Measurements from ENCODE around the gene CLCN7.
"Not testable (repeated sequence)": the region's sequence is repeated elsewhere in the genome, so short reads cannot be mapped to it uniquely, and the experiment has no call there.

Gene CLCN7

DNA sequence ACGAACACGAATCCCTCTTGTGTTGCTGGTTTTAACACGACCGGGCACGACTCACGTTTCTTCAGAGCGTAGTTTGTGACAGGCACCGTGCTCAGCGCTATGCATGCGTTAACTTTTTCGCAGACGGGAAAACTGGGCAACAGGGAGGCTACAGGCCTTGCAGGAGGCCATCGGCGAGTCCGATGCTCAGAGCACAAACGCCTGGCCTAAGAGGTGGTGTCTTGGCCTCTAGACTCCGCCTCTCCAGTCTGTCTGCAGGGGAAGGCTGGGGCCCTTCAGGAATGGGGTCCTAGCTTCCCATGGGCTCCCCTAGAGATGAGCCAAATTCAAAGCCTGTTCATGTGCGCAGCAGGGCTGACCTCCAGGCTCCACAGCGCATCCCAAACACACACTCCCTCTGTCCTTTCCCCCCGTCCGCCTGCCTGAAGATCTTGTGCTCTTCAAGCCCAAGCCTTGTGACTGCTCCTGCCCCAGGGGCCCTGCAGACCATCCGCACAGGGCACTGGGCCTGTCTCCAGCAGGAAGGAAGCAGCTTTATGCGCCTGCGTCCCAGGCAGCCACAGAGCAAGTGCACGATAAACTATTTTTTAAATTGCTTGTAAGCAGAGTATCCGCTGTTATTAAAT lies 3.1 kb downstream of the CLCN7 start:
- no peak for DNase-seq (ENCODE audit: low read depth, low spot score)
- H3K9me3 ChIP-seq (ENCODE audit: control insufficient read depth, insufficient read depth, low read length) = no peaks in the 10 kb centered on the region
- H3K27me3 ChIP-seq (ENCODE audit: control insufficient read depth, insufficient read depth, low read length) = no peaks in the 10 kb centered on the region
- WGBS (ENCODE audit: insufficient coverage, insufficient read length) = no CpG with 5 or more reads among the region's 26 CpGs
- H3K27ac ChIP-seq (ENCODE audit: low read length) = no peak overlapping the region
- no peak overlapping the region for H3K4me3 ChIP-seq (ENCODE audit: low read length)
- H3K4me1 ChIP-seq (ENCODE audit: control insufficient read depth, insufficient read depth, low read length) = peaks cover 2% of the 10 kb centered on the region; the same call in 1 of the 2 replicates
- no peaks in the 10 kb centered on the region for H3K36me3 ChIP-seq (ENCODE audit: control insufficient read depth, insufficient read depth, low read length)

- H3K4me1 ChIP-seq (ENCODE audit: control insufficient read depth, insufficient read depth, low read length) = peaks cover 2% of the 10 kb centered on the region; the same call in 1 of the 2 replicates
- H3K4me3 ChIP-seq (ENCODE audit: low read length) = no peak overlapping the region
- no peak for DNase-seq (ENCODE audit: low read depth, low spot score)
- WGBS (ENCODE audit: insufficient coverage, insufficient read length) = no CpG with 5 or more reads among the region's 14 CpGs
- H3K27me3 ChIP-seq (ENCODE audit: control insufficient read depth, insufficient read depth, low read length) = no peaks in the 10 kb centered on the region
- H3K9me3 ChIP-seq (ENCODE audit: control insufficient read depth, insufficient read depth, low read length) = no peaks in the 10 kb centered on the region
- H3K36me3 ChIP-seq (ENCODE audit: control insufficient read depth, insufficient read depth, low read length) = no peaks in the 10 kb centered on the region
- H3K27ac ChIP-seq (ENCODE audit: low read length) = no peak overlapping the region
These were observed 4.2 kb downstream of the CLCN7 start for GRCh38 chr16:1470481-1471251.

GRCh38 chr16:1469693-1470201 lies 5.1 kb downstream of the CLCN7 start:
- Histone ChIP-seq H3K4me3 (ENCODE audit: low read length) (no peak overlapping the region), H3K27me3 (ENCODE audit: control insufficient read depth, insufficient read depth, low read length) (no peaks in the 10 kb centered on the region)
- DNase-seq (ENCODE audit: low read depth, low spot score) = no peak

DNA sequence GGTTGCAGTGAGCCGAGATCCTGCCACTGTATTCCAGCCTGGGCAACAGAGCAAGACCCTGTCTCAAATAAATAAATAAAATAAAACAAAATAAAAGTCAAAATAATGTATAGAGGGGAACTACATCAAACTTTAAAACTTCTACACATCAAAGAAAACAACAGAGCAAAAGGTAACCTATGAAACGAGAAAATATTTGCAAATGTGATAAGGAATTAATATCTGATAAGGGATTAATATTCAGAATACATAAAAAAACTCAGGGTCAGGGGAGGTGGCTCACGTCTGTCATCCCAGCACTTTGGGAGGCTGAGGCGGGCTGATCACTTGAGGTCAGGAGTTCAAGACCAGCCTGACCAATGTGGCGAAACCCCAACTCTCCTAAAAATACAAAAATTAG lies 5.7 kb downstream of the CLCN7 start:
- not testable (repeated sequence) for H3K4me3 ChIP-seq (ENCODE audit: low read length); DNase-seq (ENCODE audit: low read depth, low spot score); H3K9me3 ChIP-seq (ENCODE audit: control insufficient read depth, insufficient read depth, low read length); H3K27ac ChIP-seq (ENCODE audit: low read length); H3K36me3 ChIP-seq (ENCODE audit: control insufficient read depth, insufficient read depth, low read length); H3K27me3 ChIP-seq (ENCODE audit: control insufficient read depth, insufficient read depth, low read length); H3K4me1 ChIP-seq (ENCODE audit: control insufficient read depth, insufficient read depth, low read length)
- no CpG with 5 or more reads among the region's 5 CpGs for WGBS (ENCODE audit: insufficient coverage, insufficient read length)

More at GRCh38 chr16:1469693-1470201, 5.1 kb downstream of the CLCN7 start:
- 100% methylated on average over 2 of the region's 20 CpGs for WGBS (ENCODE audit: insufficient coverage, insufficient read length)
- Histone ChIP-seq H3K4me1 (ENCODE audit: control insufficient read depth, insufficient read depth, low read length) (peaks cover 2% of the 10 kb centered on the region; the same call in 1 of the 2 replicates), H3K27ac (ENCODE audit: low read length) (no peak overlapping the region), H3K36me3 (ENCODE audit: control insufficient read depth, insufficient read depth, low read length) (no peaks in the 10 kb centered on the region), H3K9me3 (ENCODE audit: control insufficient read depth, insufficient read depth, low read length) (no peaks in the 10 kb centered on the region)

DNA sequence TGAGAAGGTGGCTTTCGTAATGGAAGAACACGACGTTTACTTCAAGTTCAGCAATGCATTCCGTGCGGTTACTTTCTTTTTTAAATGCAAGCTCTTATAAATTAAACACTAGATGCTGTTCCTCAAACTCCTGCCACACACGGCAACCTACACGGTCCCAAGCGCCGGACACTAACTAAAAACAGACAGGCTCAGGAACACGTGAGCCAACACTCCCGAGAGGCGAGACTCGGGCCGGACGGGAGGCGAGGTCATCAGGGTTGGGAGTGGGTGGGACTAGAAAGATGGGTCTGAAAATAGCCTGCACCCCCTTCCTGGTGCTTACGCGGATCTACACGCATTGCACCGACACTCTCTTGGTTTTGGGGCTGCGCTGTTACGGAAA lies 6.4 kb downstream of the CLCN7 start:
- Histone ChIP-seq H3K4me3 (ENCODE audit: low read length) (no peak overlapping the region), H3K9me3 (ENCODE audit: control insufficient read depth, insufficient read depth, low read length) (no peaks in the 10 kb centered on the region), H3K27ac (ENCODE audit: low read length) (no peak overlapping the region), H3K4me1 (ENCODE audit: control insufficient read depth, insufficient read depth, low read length) (peaks cover 2% of the 10 kb centered on the region; the same call in 1 of the 2 replicates), H3K36me3 (ENCODE audit: control insufficient read depth, insufficient read depth, low read length) (no peaks in the 10 kb centered on the region), H3K27me3 (ENCODE audit: control insufficient read depth, insufficient read depth, low read length) (no peaks in the 10 kb centered on the region)
- WGBS (ENCODE audit: insufficient coverage, insufficient read length) = no CpG with 5 or more reads among the region's 22 CpGs
- DNase-seq (ENCODE audit: low read depth, low spot score) = no peak

DNA sequence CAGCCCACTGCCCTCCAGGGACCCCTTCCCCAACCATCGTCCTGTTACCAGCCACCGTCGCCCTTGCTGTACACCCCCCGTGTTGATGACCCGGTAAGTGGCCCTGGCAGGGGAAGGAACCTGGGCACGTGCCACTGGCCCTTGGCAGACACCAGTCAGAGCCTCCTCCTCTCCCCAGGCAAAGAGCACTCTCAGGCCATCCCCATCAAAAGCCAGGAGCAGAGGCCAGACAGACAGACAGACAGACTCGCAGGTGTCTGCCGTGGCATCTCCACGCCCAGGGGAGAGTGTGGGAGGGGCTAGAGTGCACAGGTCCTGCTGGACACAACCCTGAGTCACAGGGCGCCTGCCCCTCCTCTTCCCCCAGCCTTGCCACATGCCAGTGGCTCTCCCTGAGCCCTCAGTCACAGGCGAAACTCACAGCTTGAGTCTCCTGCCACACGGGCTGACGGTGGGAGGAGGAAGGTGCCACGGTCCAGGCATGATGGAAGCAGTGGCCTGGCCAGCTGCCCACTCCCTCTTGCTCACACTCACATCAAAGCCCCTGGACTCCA lies 7.8 kb downstream of the CLCN7 start:
- Histone ChIP-seq H3K27ac (ENCODE audit: low read length) (no peak overlapping the region), H3K36me3 (ENCODE audit: control insufficient read depth, insufficient read depth, low read length) (no peaks in the 10 kb centered on the region), H3K27me3 (ENCODE audit: control insufficient read depth, insufficient read depth, low read length) (no peaks in the 10 kb centered on the region), H3K9me3 (ENCODE audit: control insufficient read depth, insufficient read depth, low read length) (no peaks in the 10 kb centered on the region), H3K4me3 (ENCODE audit: low read length) (no peak overlapping the region), H3K4me1 (ENCODE audit: control insufficient read depth, insufficient read depth, low read length) (peaks cover 2% of the 10 kb centered on the region; the same call in 1 of the 2 replicates)
- DNase-seq (ENCODE audit: low read depth, low spot score) = no peak
- no CpG with 5 or more reads among the region's 14 CpGs for WGBS (ENCODE audit: insufficient coverage, insufficient read length)

DNA sequence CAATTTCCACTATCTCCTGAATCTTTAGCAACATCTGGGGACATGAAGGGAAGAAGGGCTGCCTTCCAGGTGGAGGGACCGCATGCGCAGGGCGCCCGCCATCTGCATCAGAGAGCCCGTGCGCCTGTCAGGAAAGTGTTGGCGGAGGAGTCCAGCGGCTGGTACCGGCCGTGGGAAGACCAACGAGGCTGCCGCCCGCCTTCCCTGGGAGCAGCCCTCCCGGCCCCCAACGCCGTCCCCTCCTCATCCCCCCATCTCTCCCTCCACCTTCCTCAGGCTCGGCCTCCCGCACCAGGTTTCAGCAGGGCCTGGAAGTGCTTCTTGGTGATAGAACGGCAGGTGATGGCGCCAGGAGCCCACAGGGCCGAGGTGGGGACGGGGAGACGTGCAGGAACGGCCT lies 8.8 kb downstream of the CLCN7 start:
- H3K9me3 ChIP-seq (ENCODE audit: control insufficient read depth, insufficient read depth, low read length) = no peaks in the 10 kb centered on the region
- DNase-seq (ENCODE audit: low read depth, low spot score) = no peak
- no peak overlapping the region for H3K4me3 ChIP-seq (ENCODE audit: low read length)
- H3K36me3 ChIP-seq (ENCODE audit: control insufficient read depth, insufficient read depth, low read length) = peaks cover 4% of the 10 kb centered on the region
- H3K27me3 ChIP-seq (ENCODE audit: control insufficient read depth, insufficient read depth, low read length) = no peaks in the 10 kb centered on the region
- H3K4me1 ChIP-seq (ENCODE audit: control insufficient read depth, insufficient read depth, low read length) = peaks cover 2% of the 10 kb centered on the region; the same call in 1 of the 2 replicates
- H3K27ac ChIP-seq (ENCODE audit: low read length) = no peak overlapping the region
- no CpG with 5 or more reads among the region's 24 CpGs for WGBS (ENCODE audit: insufficient coverage, insufficient read length)

- Histone ChIP-seq H3K36me3 (ENCODE audit: control insufficient read depth, insufficient read depth, low read length) (peaks cover 9% of the 10 kb centered on the region), H3K4me1 (ENCODE audit: control insufficient read depth, insufficient read depth, low read length) (no peaks in the 10 kb centered on the region), H3K9me3 (ENCODE audit: control insufficient read depth, insufficient read depth, low read length) (no peaks in the 10 kb centered on the region), H3K27me3 (ENCODE audit: control insufficient read depth, insufficient read depth, low read length) (no peaks in the 10 kb centered on the region), H3K27ac (ENCODE audit: low read length) (no peak overlapping the region), H3K4me3 (ENCODE audit: low read length) (no peak overlapping the region)
- no CpG with 5 or more reads among the region's 13 CpGs for WGBS (ENCODE audit: insufficient coverage, insufficient read length)
- no peak for DNase-seq (ENCODE audit: low read depth, low spot score)
These were observed 9.3 kb downstream of the CLCN7 start for GRCh38 chr16:1465567-1465915.

GRCh38 chr16:1464894-1465566 lies 9.8 kb downstream of the CLCN7 start:
- Histone ChIP-seq H3K27me3 (ENCODE audit: control insufficient read depth, insufficient read depth, low read length) (no peaks in the 10 kb centered on the region), H3K27ac (ENCODE audit: low read length) (no peak overlapping the region), H3K9me3 (ENCODE audit: control insufficient read depth, insufficient read depth, low read length) (no peaks in the 10 kb centered on the region), H3K36me3 (ENCODE audit: control insufficient read depth, insufficient read depth, low read length) (peaks cover 12% of the 10 kb centered on the region), H3K4me1 (ENCODE audit: control insufficient read depth, insufficient read depth, low read length) (no peaks in the 10 kb centered on the region), H3K4me3 (ENCODE audit: low read length) (no peak overlapping the region)
- WGBS (ENCODE audit: insufficient coverage, insufficient read length) = no CpG with 5 or more reads among the region's 33 CpGs
- DNase-seq (ENCODE audit: low read depth, low spot score) = no peak

- H3K4me1 ChIP-seq (ENCODE audit: control insufficient read depth, insufficient read depth, low read length) = no peaks in the 10 kb centered on the region
- no peak for DNase-seq (ENCODE audit: low read depth, low spot score)
- no peak overlapping the region for H3K4me3 ChIP-seq (ENCODE audit: low read length)
- no peaks in the 10 kb centered on the region for H3K27me3 ChIP-seq (ENCODE audit: control insufficient read depth, insufficient read depth, low read length)
- no peaks in the 10 kb centered on the region for H3K9me3 ChIP-seq (ENCODE audit: control insufficient read depth, insufficient read depth, low read length)
- H3K36me3 ChIP-seq (ENCODE audit: control insufficient read depth, insufficient read depth, low read length) = peaks cover 12% of the 10 kb centered on the region
- no peak overlapping the region for H3K27ac ChIP-seq (ENCODE audit: low read length)
- no CpG with 5 or more reads among the region's 41 CpGs for WGBS (ENCODE audit: insufficient coverage, insufficient read length)
These were observed 10.5 kb downstream of the CLCN7 start for GRCh38 chr16:1464196-1464893.

All from iPS DF 6.9 (cell line).